HG02678 (cell line): Measurements from ENCODE around the gene IGLL1.
"Not testable (repeated sequence)": the region's sequence is repeated elsewhere in the genome, so short reads cannot be mapped to it uniquely, and the experiment has no call there.

ENCODE experiments used
- ATAC-seq: cut with Tn5 transposase; IDR thresholded peaks from one replicate; pipeline ENCODE4 v1.9.1; 2021; ENCODE audit warnings: mild to moderate bottlenecking, moderate library complexity; ENCODE audit not compliant: unreplicated experiment

IGLL1 gene

DNA sequence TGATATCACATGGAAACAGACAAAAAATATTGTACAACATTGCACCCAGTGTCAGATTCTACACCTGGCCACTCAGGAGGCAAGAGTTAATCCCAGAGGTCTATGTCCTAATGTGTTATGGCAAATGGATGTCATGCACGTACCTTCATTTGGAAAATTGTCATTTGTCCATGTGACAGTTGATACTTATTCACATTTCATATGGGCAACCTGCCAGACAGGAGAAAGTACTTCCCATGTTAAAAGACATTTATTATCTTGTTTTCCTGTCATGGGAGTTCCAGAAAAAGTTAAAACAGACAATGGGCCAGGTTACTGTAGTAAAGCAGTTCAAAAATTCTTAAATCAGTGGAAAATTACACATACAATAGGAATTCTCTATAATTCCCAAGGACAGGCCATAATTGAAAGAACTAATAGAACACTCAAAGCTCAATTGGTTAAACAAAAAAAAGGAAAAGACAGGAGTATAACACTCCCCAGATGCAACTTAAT, 36.5 kb downstream of the IGLL1 start:
- ATAC-seq: not testable (repeated sequence)

GRCh38 chr22:23542933-23543332, 37.2 kb downstream of the IGLL1 start:
- ATAC-seq: no peak

DNA sequence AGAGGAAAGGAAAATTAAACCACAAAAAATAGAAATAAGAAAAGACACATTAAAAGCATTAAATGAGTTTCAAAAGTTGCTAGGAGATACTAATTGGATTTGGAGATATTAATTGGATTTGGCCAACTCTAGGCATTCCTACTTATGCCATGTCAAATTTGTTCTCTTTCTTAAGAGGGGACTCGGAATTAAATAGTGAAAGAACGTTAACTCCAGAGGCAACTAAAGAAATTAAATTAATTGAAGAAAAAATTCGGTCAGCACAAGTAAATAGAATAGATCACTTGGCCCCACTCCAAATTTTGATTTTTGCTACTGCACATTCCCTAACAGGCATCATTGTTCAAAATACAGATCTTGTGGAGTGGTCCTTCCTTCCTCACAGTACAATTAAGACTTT, 37.7 kb downstream of the IGLL1 start:
- ATAC-seq: not testable (repeated sequence)

GRCh38 chr22:23541849-23542281, 38.2 kb downstream of the IGLL1 start:
- not testable (repeated sequence) for ATAC-seq

- not testable (repeated sequence) for ATAC-seq
These were observed 39.3 kb downstream of the IGLL1 start for GRCh38 chr22:23540837-23541236.

DNA sequence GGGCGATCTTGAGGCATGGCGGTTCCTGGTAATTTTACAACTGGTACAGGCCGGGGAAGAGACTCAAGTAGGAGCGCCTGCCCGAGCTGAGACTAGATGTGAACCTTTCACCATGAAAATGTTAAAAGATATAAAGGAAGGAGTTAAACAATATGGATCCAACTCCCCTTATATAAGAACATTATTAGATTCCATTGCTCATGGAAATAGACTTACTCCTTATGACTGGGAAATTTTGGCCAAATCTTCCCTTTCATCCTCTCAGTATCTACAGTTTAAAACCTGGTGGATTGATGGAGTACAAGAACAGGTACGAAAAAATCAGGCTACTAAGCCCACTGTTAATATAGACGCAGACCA, 40.3 kb downstream of the IGLL1 start:
- not testable (repeated sequence) for ATAC-seq

GRCh38 chr22:23539135-23539838, 40.8 kb downstream of the IGLL1 start:
- peak; percentile 51 for ATAC-seq

- ATAC-seq: not testable (repeated sequence)
These were observed 41.4 kb downstream of the IGLL1 start for GRCh38 chr22:23538696-23539030.

- ATAC-seq: not testable (repeated sequence)
These were observed 42.0 kb downstream of the IGLL1 start for GRCh38 chr22:23537830-23538695.

DNA sequence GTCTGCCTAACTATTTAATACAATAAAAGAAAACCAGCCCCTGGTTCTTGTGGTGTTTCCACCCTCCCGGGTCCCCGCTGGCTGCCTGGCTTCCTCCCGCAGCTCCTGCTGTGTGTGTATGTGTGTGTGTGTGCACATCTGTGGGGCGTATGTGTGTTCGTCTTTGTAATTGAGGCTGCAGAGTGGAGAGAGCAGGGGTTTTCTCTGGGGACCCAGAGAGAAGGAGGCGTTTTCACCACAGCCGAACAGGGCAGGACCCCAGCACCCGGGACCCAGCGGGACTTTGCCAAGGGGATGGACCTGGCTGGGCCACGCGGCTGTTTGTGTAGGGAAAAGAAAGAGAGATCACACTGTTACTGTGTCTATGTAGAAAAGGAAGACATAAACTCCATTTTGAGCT, 42.7 kb downstream of the IGLL1 start:
- no peak for ATAC-seq

DNA sequence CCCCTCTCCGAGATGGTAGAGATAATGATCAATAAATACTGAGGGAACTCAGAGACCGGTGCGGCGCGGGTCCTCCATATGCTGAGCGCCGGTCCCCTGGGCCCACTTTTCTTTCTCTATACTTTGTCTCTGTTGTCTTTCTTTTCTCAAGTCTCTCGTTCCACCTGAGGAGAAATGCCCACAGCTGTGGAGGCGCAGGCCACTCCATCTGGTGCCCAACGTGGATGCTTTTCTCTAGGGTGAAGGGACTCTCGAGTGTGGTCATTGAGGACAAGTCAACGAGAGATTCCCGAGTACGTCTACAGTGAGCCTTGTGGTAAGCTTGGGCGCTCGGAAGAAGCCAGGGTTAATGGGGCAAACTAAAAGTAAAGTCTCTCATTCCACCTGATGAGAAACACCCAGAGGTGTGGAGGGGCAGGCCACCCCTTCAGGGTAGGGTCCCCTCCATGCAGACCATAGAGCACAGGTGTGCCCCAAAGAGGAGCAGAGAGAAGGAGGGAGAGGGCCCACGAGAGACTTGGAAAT, 43.2 kb downstream of the IGLL1 start:
- no peak for ATAC-seq

GRCh38 chr22:23535790-23536661, 44.1 kb downstream of the IGLL1 start:
- ATAC-seq: not testable (repeated sequence)

DNA sequence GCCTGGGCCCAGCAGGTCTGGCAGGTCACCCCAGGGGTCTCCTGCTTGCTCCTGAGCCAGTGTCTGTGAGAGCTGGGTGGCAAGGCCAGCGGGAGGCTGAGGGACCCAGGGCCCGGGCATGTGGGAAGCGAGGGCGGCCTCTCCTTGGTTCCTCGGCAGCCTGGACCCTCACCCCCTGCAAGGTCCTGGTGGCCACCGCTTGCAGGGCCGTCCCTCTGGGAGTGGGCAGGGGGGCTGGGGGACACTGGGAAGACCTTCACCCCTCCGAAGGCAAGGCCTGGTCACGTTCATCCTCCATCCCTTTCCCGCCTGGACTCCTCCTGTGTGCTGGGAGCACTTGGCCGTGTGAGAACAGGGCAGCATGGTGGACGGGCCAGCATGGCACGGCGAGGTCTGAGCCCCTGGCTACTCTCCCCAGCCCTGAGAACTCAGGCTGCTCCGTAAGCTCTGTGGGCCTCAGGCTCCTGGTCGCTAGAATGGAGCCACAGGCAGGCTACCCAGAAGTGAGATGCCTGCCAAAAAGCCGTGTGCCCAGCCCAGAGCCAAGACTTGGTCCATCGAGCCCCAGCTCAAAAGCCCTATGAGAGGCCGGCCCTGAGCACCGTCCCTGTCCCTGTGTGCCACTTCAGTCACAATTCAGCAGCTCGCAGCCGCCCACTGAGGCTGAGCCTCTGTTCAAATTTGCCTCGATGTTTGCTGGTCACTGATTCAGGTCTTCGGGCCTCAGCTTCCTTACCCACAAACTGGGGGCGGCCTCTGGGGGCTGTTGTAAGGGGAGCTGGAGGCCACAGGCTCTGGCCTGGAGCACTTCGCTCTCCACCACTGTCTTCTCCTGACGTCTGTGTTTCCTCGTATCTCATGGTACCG, 45.0 kb downstream of the IGLL1 start:
- ATAC-seq: no peak

DNA sequence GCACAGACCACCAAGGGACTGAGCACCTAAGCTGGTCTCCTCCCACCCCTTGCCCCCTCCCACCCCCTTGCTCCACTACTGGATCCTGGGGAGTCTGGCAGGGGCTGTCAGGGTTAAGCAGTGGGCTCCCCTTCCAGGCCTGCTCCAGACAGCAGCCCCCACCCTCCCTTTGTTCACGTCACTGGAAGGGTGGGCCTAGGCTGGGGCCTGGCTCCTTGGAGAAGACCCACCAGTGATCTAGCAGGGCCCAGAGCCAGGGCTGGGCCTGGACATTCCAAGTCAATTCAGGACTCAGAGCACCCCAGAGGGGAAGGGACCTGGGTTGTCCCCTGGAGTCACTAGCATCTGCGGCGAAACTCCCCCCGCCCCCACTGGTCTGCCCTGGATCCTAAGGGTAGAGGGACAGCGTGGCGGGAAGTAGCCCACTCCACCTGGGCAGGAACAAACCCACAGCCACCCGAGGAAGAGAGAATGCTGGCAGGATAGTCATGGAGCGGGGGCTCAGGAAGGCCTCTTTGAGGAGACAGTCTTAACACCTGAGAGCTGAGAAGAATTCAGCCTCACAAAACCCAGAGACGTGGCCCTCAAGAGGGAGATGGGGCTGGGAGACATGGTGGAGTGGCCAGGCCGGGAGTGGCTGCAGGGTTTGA, 45.8 kb downstream of the IGLL1 start:
- no peak for ATAC-seq

DNA sequence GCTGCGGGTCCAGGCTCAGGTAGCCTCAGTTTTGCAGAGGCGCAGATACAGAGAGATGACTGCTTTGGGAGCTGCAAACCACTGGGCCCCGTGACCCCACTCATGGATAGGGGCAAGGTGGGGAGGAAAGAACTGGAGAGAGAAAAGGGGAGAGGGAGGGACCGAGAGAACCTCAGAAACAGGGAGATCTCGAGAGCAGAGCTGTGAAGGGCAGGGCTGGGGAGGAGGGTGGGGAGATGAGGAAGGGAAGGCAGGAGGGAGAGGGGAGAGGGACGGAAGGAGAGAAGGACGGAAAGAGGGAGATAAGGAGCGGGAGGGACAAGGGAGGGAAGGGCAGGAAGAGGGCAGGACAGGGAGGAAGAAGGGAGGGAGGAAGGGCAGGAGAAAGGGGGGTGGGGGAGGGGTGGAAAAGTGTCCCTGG, 46.3 kb downstream of the IGLL1 start:
- ATAC-seq: no peak

DNA sequence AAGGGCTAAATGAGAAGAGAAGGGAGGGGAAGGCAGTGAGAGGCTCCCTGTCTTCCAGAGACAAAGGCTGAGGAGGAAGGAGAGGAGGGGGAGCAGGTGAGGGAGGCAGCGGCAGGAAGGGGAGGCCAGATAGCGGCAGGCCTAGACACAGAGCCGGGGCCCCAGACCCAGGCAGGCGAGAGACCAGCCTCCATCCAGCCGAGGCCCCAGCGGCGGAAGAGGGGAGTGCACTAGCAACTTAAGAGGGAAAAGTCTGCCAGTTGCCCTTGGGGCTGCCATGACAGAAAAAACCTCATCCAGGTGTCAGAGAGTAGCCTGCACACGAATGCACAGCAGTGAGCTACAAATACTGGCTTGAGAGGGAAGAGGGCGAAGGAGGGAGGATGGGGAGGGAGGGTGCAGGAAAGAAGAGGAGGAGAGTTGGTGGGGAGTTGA, 46.7 kb downstream of the IGLL1 start:
- ATAC-seq: no peak

GRCh38 chr22:23532731-23533130, 47.4 kb downstream of the IGLL1 start:
- ATAC-seq: no peak

- ATAC-seq: no peak
These were observed 48.0 kb downstream of the IGLL1 start for GRCh38 chr22:23531966-23532705.
